NCI-H748 treated with DMSO at 0.1 percent for 48 hours (cell line): ENCODE data around the gene SIRT4.
A peak's percentile ranks its signal among the peaks of the same experiment; 100 is the strongest.
"Not testable (repeated sequence)": the region's sequence is repeated elsewhere in the genome, so short reads cannot be mapped to it uniquely, and the experiment has no call there.

Source experiments
- DNase-seq: peaks from one replicate; lab custom pipeline; 2025; lab: John Stamatoyannopoulos, UW

Gene SIRT4, protein sequence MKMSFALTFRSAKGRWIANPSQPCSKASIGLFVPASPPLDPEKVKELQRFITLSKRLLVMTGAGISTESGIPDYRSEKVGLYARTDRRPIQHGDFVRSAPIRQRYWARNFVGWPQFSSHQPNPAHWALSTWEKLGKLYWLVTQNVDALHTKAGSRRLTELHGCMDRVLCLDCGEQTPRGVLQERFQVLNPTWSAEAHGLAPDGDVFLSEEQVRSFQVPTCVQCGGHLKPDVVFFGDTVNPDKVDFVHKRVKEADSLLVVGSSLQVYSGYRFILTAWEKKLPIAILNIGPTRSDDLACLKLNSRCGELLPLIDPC

DNA sequence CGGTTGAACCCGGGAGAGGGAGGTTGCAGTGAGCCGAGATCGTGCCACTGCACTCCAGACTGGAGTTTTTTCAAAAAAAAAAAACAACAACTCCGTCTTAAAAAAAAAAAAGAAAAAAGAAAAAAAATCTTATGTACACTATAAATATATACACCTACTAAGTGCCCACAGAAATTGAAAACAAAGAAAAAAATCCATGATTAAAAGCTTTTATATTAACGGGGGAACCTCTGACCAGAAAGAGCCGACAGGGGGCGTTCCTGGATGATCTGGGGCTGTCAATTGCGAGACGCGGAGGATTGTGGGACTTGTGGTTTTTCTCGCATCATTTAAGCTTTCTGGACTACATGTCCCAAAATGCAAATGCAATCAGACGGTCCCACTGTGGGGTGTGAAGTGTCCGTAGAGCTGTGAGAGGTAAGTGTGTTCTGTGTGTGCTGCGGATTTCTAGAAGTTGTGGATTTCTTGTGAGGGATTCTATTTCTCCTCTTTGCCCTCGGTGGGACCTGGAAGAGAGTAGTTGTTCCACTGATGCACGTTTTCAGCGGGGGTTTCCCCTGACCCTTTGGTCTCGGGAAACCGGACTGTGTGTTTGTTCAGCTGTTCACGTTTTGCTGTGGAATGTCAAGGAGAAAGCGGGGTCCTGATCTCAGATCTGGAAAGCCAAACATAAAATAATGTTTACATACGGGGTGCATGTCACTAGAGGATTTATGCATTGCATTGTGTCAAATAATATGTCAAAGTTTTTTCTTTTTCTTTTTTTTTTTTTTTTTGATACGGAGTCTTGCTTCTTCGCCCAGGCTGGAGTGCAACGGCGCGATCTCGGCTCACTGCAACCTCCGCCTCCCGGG lies at the start of gene SIRT4:
Gene SIRT4, plus strand, starts transcription at position 360 of the 854 bp plus-strand sequence. CDS start 1,241 bp downstream, outside the sequence.
- DNase-seq, result peak; percentile 90

DNA sequence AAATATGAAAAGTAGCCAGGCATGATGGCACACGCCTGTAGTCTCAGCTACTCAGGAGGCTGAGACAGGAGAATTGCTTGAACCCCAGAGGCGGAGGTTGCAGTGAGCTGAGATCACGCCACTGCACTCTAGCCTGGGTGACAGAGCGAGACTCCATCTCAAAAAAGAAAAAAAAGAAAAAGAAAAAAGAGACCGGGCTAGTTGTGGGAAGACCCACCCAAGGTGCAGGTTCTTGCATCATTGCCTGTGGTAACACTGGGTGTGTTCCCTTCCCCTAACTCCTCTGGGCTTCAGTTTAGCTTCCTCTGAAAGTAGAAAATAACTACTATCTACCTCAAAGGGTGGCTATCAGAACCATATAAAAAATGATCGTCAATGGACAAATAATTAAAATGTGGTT lies 48.8 kb upstream of the SIRT4 start:
- not testable (repeated sequence) for DNase-seq

DNA sequence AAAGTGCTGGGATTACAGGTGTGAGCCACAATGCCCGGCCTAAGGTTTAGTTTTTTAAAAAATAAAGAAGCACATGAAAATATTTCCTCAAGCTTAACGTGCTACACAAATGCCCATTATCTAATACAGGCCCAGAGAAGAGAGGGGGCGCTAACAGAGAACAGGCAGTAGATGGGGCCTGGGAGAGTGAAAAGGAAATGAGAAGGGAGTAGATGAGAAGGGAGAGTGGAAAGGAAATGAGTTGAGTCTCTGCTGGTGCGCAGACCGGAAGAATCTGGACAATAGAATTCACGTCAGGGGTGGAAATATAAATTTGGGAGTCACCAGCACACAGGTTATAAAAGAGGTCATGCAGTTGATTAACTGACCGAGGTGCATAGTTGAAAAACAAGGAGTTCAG lies 47.3 kb upstream of the SIRT4 start:
- no peak for DNase-seq

DNA sequence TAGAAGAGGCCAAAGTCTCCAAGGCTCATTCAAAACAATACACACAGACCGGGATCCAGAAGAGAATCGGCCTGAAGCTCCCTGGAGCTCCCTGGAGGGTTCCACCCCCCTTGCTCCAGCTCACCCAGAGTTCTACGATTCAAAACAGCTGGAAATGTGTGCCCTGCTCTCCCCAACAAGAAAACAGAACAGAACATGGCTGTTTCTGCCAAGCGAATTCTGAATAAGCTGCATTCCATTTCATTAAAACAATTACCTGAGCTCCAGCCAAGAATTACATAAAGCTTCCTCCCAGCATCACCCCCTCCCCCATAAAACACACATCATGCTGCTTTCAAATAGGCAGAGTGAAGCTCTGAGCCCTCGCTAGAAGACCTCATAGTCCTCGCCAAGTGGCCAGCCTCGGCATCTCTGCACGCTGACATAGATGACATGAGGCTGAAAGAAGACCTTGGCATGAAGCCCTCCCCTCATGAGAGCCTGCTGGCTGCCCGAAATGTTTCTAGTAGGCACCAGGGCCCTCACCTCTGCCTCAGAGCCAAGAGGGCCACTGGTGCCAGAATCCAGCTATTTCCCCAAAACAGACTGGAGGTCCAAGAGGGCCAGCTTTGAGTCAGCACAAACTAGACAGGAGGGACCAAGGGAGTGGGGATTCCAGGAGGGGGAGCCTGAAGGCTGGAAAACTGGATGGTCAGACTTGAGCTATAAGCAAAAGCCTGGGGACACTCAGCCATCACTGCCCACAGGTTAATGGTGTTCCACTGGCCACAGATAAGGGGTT lies 44.9 kb upstream of the SIRT4 start:
- no peak for DNase-seq

DNA sequence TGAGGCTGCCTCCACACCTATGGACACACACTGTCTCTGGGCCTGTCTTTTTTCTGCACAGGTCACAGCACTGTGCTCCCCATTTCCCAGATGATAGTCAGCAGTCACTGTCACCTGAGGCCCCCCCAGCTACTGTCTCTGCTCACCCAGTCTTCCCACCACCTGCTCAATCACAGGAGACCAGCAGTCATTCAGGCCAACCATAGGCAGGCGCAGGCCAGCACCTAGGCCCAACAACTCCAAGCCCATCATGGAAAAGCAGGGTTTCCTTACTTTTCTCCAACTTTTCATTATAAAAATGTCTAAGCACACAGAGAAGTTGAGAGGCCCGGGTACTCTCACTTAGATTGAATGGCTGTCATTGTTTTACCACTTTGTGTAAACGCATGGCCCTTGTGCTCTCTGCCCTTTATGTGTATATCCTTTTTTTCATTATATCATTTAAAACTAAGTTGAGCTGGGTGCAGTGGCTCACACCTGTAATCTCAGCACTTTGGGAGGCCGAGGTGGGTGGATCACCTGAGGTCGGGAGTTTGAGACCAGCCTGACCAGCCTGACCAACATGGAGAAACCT lies 43.7 kb upstream of the SIRT4 start:
- DNase-seq, result no peak

DNA sequence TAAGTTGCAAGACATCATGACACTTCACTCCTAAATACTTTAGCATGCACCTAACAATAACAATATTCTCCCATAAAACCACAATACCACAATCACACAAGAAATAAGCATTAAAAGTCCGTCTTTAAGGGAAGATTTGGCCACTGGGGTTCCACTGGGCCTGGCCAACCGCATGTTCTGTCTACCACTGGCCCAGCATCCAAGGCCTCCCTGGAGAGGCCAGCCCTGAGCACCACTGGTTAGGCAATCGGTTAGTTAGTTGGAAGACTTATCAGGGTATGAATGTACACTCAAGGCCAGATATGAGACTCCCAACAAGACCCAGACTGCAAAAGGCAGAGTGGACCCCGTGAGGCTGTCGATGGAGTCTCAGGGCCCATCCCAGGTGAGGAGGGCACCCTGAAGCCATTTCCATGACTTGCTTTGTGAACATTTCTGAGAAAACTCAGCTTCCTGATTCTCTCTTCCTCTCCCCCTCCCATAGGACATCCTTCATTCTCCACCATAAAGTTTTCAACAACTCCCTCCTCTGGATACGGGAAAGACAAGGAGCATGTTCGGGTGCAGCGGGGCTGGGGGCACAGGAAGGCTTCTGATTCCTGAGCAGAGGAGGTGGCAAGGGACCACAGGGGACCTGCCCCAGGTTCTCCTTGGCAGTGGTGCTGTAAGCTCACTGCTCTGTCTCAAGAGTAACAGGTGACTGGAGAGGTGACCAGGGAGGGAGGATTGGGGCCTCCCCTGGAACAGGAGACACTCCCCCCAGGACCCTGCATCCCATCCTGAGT lies 42.5 kb upstream of the SIRT4 start:
- no peak for DNase-seq

DNA sequence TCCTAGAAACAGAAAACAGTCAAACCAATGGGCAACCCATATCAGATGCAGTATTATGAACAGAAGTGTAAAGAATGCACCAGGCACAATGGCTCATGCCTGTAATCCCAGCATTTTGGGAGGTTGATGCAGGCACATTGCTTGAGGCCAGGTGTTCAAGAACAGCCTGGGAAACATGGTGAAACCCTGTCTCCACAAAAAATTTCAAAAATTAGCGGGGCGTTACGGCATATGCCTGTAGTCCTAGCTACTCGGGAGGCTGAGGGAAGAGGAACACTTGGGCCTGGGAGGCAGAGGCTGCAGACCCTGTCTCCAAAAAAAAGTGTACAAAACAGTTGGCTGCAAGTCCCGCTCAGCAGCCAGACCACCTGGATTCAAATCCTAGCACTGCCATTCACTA lies 41.5 kb upstream of the SIRT4 start:
- DNase-seq, result no peak

DNA sequence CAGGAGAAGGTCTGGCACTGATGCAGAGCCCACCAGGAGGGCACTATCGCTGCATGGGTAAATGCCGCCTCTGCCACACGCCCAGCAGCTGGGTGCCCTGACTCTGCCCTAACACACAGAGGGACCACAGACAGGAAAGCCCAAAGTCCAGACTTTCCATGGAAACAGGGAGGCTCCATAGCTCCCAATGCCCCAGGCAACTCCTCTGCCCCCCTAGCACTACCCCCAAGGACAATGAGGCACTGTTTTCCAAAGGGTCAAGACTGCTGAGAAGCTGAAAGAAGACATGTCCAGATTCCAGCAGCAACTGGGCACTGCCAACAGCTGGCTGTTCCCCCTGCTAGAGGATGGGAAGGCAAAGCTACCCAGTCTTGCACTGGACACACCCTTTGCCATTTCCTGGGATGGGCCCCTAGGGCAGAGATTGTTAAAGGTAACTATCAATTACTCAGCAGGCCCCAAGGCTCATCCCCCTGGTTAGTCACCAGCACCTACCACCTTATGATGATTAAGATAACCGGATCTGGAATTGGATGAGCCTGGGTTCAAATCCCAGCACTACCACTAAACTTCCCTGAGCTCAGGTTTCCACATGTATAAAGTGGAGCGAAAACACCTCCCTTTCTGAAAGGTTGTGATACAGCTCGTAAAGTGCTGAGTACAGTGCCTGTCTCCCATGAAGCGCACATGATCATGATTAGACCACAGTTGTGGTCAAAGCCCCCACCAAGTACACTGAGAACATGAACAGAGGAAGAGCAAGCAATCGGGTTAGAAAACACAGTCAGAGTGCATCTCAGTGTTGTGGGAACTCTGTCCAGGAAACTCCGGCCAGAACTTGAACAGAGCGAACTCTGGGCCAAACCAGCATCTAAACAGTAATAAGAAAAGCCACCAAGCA lies 39.9 kb upstream of the SIRT4 start:
- DNase-seq, result no peak

DNA sequence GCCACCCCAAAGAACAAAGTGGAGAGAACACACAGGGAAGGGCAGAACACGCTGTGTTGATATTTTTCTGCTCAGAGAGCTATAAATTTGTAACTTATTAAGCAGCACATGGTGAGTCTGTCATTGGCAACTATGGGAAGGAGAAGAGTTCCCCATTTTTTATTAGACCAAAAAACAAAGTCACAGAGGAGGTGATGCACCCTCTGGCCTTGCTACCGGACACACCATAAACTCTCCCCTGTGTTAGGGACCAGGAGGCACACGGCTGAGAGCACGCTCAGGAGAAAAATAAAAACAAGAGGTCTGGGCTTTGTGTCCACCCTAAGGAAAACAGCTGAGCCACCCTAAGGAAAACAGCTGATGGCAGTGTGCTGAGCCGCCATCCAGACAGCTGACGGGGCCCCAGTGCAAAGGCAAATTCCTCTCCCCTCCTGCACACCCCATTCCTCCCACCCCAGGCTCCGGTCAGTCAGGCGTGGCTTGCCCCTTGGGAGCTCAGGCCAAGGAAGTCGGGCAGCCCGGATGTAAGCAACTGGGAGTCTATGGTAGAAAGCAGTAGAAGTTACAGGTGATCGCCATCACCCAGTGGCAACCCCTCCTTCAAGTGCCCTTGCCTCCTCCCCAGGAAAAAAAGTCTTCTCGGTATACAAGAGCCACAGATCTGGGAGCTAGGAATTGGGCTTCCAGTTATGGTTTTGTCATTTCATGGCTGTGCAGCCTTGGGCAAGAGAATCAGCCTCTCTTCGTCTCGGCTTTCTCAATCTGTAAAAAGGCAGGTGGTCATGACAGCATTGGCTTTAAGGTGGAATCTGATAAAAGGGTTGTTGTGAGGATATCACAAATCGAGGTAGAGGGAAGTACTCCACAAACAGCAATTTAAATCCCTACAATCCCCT lies 39.0 kb upstream of the SIRT4 start:
- DNase-seq, result no peak

DNA sequence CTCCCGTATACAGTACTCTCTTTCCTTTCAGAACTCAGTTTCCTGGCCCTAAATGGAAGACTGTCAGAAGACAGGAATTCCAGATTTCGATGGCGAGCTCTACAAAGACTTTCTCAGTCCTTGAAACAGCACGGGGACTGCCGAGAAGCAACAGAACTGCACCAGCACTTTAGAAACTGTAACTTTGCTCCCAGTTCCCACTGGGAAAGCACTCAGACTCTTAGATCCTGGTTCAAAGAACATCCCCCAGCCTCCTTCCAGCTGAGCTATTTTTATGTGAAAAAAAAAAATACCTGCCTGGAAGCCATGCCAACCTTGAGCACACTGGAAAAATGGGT lies 38.4 kb upstream of the SIRT4 start:
- no peak for DNase-seq

DNA sequence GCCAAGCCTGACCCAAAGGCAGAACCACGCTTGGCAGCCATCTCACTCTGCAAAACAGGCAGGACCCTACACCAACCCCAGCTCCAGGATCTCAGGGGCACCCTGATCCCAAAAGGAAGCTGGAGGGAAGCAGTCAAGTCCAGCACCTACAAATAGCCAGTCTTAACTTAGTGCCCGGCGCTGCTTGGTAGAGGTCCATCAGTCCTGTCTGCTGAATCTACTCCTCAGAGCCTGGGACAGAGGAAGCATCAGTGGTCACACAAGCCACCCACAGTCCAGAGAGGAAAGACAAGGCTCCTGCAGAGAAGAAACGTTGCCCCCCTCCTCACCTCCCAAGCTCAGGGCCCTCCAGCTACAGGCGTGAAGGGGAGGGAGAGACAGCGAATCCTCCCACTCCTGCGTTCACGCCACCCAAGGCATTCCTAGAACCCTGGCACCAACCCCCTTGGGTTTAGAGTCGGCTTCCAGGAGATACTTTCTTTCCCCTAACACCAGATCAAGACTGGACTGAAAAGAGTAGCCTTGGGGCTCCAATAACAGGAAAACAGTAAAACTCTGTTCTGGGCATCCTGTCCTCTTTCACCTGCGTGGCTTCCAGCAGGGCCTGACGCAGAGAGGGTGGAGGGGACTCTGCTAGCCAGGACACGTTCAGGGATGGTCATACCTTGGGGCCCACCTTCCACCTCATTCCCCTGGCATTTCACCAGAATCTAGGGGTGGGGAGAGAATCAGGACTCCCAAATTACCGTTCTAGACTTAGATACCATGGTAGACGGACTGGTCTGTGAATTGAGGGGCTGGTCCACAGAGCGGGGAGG lies 37.8 kb upstream of the SIRT4 start:
- DNase-seq, result no peak

DNA sequence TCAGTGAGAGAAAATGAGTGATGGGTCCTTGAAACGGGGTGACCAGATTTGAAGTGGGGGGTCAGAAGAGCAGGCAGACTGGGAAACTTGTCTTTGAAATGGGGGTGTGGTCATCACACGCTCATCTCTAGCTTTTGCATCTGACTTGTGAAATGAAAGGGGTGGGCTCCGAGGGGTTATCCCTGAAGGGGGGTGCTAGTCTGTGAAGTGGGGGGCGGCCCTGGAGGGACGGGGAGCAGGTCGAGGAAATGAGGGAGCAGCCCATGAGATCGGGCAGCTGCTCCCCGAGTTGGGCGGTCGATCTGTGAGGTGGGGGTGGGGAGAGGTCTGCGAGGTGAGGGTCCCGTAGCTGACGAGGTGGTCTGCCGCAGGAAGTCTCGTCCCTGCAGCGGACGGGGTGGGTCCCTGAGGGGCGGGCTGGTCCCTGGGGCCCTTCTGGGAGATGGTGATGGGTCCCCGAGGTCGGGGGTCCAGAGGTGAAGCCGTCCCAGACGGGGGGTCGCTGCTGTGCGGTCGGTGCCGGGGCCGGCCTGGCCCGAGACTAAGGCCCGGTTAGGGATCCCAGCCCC lies 37.1 kb upstream of the SIRT4 start:
- DNase-seq, result no peak

DNA sequence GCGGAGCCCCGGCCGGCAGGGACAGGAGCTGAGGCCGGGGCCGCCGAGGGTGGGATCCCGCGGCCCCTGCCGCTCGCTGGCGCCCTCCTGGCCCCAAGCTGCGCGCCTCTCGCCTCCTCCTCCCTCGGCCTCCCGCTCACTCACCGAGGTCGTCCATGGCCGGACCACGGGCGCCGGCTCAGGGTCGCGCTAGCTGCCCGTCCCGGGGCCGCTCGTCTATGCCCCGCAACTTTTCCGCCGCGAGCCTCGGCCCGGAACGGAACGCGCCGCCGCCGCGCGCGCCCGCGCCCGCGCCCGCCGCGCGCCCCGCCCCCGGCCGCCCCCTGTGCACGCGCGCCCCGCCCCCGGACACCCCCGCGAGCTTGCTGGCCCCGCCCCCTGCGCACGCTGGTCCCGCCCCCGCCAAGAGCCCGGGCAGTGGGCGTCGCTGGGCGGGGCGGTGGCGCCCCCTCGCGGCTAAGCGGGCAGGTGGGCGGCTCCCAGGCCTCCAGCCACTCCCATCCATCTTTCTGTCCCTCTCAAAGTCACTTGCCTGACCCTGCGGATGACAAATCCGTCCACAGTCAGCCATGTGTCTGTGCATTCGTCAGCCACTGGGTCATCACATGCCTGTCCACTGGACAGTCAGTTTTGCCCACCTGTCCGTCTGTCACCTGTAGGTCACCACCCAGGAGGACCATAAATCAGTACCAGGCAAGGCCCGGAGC lies 36.5 kb upstream of the SIRT4 start, which contains the start of gene PXN:
Gene PXN, minus strand, starts transcription at position 258 of the 707 bp plus-strand sequence. Its CDS starts 101 bp downstream, at position 157.
- DNase-seq, result peak; percentile 66

DNA sequence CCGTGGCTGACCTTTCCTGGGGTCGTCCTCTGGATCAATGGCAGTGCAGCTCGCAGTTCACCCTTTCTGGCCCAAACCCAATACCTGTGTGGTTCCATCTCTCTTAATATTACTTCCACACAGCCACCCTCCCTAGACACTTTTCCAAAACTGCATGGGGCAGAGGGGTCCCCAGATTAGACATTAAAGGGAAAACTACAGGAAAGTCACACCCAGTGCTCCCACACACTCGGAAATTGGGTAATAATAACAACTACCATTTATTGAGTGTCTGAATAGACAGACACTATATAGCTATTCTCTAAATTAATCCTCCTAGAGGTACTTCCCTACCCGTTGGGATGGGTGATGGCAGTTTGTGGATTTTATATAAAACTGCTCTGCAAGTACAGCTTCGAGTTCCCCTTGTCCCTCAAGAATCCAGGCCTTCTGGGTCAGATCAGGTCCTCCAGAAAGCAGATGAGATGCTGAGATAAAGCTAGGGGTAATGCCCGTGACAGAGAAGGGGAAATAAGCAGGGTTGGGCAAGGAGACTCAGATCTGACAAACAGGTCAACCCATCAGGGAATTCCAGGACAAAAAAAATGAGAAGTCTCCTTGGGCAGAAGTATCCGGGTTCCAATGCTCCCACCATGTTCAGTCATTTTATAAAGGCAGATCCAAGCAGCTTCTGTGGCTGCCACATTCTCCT lies 35.8 kb upstream of the SIRT4 start:
- DNase-seq, result no peak

DNA sequence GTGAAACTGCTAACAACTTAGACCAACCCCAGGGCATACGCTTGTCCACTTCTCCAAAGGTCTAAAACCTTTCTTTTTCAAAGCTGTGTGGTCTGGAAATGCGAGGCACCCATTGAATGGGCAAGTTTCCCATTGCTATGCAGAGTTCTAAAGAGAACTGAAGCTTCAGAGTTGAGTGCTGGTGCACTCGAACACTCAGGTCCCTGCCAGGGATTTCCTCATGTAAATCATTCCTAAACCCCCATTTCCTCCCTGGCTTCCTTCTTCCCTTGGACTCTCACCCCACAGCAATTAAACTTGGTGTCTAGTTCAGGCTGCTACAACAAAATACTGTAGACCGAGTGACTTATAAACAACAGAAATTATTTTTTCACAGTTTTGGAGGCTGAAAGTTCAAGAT lies 34.4 kb upstream of the SIRT4 start:
- no peak for DNase-seq

DNA sequence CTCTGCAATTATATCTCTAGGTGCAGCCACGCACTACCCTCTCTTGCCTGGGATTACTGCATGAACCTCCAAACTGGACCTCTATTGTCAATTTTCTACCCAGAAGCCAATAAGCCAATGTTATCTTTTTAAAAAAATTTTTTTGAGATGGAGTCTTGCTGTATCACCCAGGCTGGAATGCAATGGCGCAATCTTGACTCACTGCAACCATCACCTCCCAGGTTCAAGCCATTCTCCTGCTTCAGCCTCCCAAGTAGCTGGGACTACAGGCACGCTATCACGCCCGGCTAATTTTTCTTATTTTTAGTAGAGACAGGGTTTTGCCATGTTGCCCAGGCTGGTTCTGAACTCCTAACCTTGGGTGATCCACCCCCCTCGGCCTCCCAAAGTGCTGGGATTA lies 25.4 kb upstream of the SIRT4 start:
- no peak for DNase-seq
